ENCODE results near the gene TBC1D5. TPM values are rescaled to one million over a fixed set of nuclear protein-coding genes. Genes with fewer than 3 reads are reported as not detected.

Gene TBC1D5
- total RNA-seq, 1 donor from 2014 or later = 69.4 TPM

- Histone ChIP-seq H3K27me3 (ENCODE audit: control insufficient read depth in 3 of 3, insufficient read depth in 3 of 3, low read length in 3 of 3) (no peaks in the 10 kb centered on the region), H3K4me3 (ENCODE audit: low read length in 3 of 3) (peak overlapping the region in 1 of 3 donors; percentile 15), H3K9ac (ENCODE audit: low read depth in 1 of 3, low read length in 3 of 3) (peak overlapping the region in 2 of 3 donors; percentile 29 to 34), H3K4me1 (ENCODE audit: control insufficient read depth in 3 of 3, insufficient read depth in 3 of 3, low read length in 3 of 3) (peaks cover 22 to 45% (median 28%) of the 10 kb centered on the region in 3 donors), H3K9me3 (ENCODE audit: control insufficient read depth in 3 of 3, low read length in 3 of 3) (peaks cover 0 to 6% (median 5%) of the 10 kb centered on the region in 3 donors), H3K36me3 (ENCODE audit: control insufficient read depth in 3 of 3, insufficient read depth in 3 of 3, low read length in 3 of 3) (peaks cover 28 to 46% (median 30%) of the 10 kb centered on the region in 3 donors), H3K27ac (ENCODE audit: low read depth, low read length) (peak overlapping the region; percentile 80)
Observed at GRCh38 chr3:17157713-17158112, 584.7 kb downstream of the TBC1D5 start.

GRCh38 chr3:17156864-17157263, 585.6 kb downstream of the TBC1D5 start:
- Histone ChIP-seq H3K36me3 (ENCODE audit: control insufficient read depth in 3 of 3, insufficient read depth in 3 of 3, low read length in 3 of 3) (peaks cover 28 to 40% (median 30%) of the 10 kb centered on the region in 3 donors), H3K27me3 (ENCODE audit: control insufficient read depth in 3 of 3, insufficient read depth in 3 of 3, low read length in 3 of 3) (no peaks in the 10 kb centered on the region), H3K27ac (ENCODE audit: low read depth, low read length) (peak overlapping the region; percentile 80), H3K9me3 (ENCODE audit: control insufficient read depth in 3 of 3, low read length in 3 of 3) (peaks cover 0 to 6% (median 5%) of the 10 kb centered on the region in 3 donors), H3K4me3 (ENCODE audit: low read length in 3 of 3) (no peak overlapping the region), H3K9ac (ENCODE audit: low read depth in 1 of 3, low read length in 3 of 3) (peak overlapping the region in 1 of 3 donors; percentile 29), H3K4me1 (ENCODE audit: control insufficient read depth in 3 of 3, insufficient read depth in 3 of 3, low read length in 3 of 3) (peaks cover 22 to 41% (median 28%) of the 10 kb centered on the region in 3 donors)

- H3K9me3 ChIP-seq (ENCODE audit: control insufficient read depth in 3 of 3, low read length in 3 of 3) = peaks cover 0 to 6% (median 5%) of the 10 kb centered on the region in 3 donors
- no peak overlapping the region for H3K4me3 ChIP-seq (ENCODE audit: low read length in 3 of 3)
- H3K36me3 ChIP-seq (ENCODE audit: control insufficient read depth in 3 of 3, insufficient read depth in 3 of 3, low read length in 3 of 3) = peaks cover 28 to 37% (median 28%) of the 10 kb centered on the region in 3 donors
- H3K9ac ChIP-seq (ENCODE audit: low read depth in 1 of 3, low read length in 3 of 3) = no peak overlapping the region
- no peak overlapping the region for H3K27ac ChIP-seq (ENCODE audit: low read depth, low read length)
- H3K27me3 ChIP-seq (ENCODE audit: control insufficient read depth in 3 of 3, insufficient read depth in 3 of 3, low read length in 3 of 3) = no peaks in the 10 kb centered on the region
- peaks cover 18 to 35% (median 28%) of the 10 kb centered on the region in 3 donors for H3K4me1 ChIP-seq (ENCODE audit: control insufficient read depth in 3 of 3, insufficient read depth in 3 of 3, low read length in 3 of 3)
Observed at GRCh38 chr3:17155951-17156350, 586.5 kb downstream of the TBC1D5 start.

- peaks cover 24 to 35% (median 25%) of the 10 kb centered on the region in 3 donors for H3K36me3 ChIP-seq (ENCODE audit: control insufficient read depth in 3 of 3, insufficient read depth in 3 of 3, low read length in 3 of 3)
- H3K27ac ChIP-seq (ENCODE audit: low read depth, low read length) = no peak overlapping the region
- peaks cover 0 to 9% (median 5%) of the 10 kb centered on the region in 3 donors for H3K9me3 ChIP-seq (ENCODE audit: control insufficient read depth in 3 of 3, low read length in 3 of 3)
- no peak overlapping the region for H3K4me3 ChIP-seq (ENCODE audit: low read length in 3 of 3)
- H3K9ac ChIP-seq (ENCODE audit: low read depth in 1 of 3, low read length in 3 of 3) = no peak overlapping the region
- peaks cover 18 to 32% (median 28%) of the 10 kb centered on the region in 3 donors for H3K4me1 ChIP-seq (ENCODE audit: control insufficient read depth in 3 of 3, insufficient read depth in 3 of 3, low read length in 3 of 3)
- H3K27me3 ChIP-seq (ENCODE audit: control insufficient read depth in 3 of 3, insufficient read depth in 3 of 3, low read length in 3 of 3) = no peaks in the 10 kb centered on the region
Observed at GRCh38 chr3:17154941-17155340, 587.5 kb downstream of the TBC1D5 start.

GRCh38 chr3:17154221-17154620, 588.2 kb downstream of the TBC1D5 start:
- Histone ChIP-seq H3K4me3 (ENCODE audit: low read length in 3 of 3) (no peak overlapping the region), H3K27ac (ENCODE audit: low read depth, low read length) (no peak overlapping the region), H3K36me3 (ENCODE audit: control insufficient read depth in 3 of 3, insufficient read depth in 3 of 3, low read length in 3 of 3) (peaks cover 24 to 35% (median 25%) of the 10 kb centered on the region in 3 donors), H3K9ac (ENCODE audit: low read depth in 1 of 3, low read length in 3 of 3) (no peak overlapping the region), H3K9me3 (ENCODE audit: control insufficient read depth in 3 of 3, low read length in 3 of 3) (peaks cover 0 to 9% (median 5%) of the 10 kb centered on the region in 3 donors), H3K27me3 (ENCODE audit: control insufficient read depth in 3 of 3, insufficient read depth in 3 of 3, low read length in 3 of 3) (no peaks in the 10 kb centered on the region), H3K4me1 (ENCODE audit: control insufficient read depth in 3 of 3, insufficient read depth in 3 of 3, low read length in 3 of 3) (peaks cover 14 to 27% (median 24%) of the 10 kb centered on the region in 3 donors)

GRCh38 chr3:17153209-17153608, 589.2 kb downstream of the TBC1D5 start:
- H3K4me1 ChIP-seq (ENCODE audit: control insufficient read depth in 3 of 3, insufficient read depth in 3 of 3, low read length in 3 of 3) = peaks cover 7 to 18% (median 13%) of the 10 kb centered on the region in 3 donors

GRCh38 chr3:17151598-17152373, 590.6 kb downstream of the TBC1D5 start:
- Histone ChIP-seq H3K27ac (ENCODE audit: low read depth, low read length) (no peak overlapping the region), H3K4me3 (ENCODE audit: low read length in 3 of 3) (no peak overlapping the region), H3K36me3 (ENCODE audit: control insufficient read depth in 3 of 3, insufficient read depth in 3 of 3, low read length in 3 of 3) (peaks cover 25 to 33% (median 26%) of the 10 kb centered on the region in 3 donors), H3K4me1 (ENCODE audit: control insufficient read depth in 3 of 3, insufficient read depth in 3 of 3, low read length in 3 of 3) (peaks cover 0 to 5% (median 4%) of the 10 kb centered on the region in 3 donors), H3K9me3 (ENCODE audit: control insufficient read depth in 3 of 3, low read length in 3 of 3) (peaks cover 0 to 9% (median 5%) of the 10 kb centered on the region in 3 donors), H3K9ac (ENCODE audit: low read depth in 1 of 3, low read length in 3 of 3) (no peak overlapping the region), H3K27me3 (ENCODE audit: control insufficient read depth in 3 of 3, insufficient read depth in 3 of 3, low read length in 3 of 3) (no peaks in the 10 kb centered on the region)

More at GRCh38 chr3:17153209-17153608, 589.2 kb downstream of the TBC1D5 start:
- Histone ChIP-seq H3K27me3 (ENCODE audit: control insufficient read depth in 3 of 3, insufficient read depth in 3 of 3, low read length in 3 of 3) (no peaks in the 10 kb centered on the region), H3K4me3 (ENCODE audit: low read length in 3 of 3) (no peak overlapping the region), H3K36me3 (ENCODE audit: control insufficient read depth in 3 of 3, insufficient read depth in 3 of 3, low read length in 3 of 3) (peaks cover 25 to 35% (median 26%) of the 10 kb centered on the region in 3 donors), H3K9ac (ENCODE audit: low read depth in 1 of 3, low read length in 3 of 3) (no peak overlapping the region), H3K27ac (ENCODE audit: low read depth, low read length) (no peak overlapping the region), H3K9me3 (ENCODE audit: control insufficient read depth in 3 of 3, low read length in 3 of 3) (peaks cover 0 to 9% (median 5%) of the 10 kb centered on the region in 3 donors)

GRCh38 chr3:17149076-17149475, 593.4 kb downstream of the TBC1D5 start:
- Histone ChIP-seq H3K27ac (ENCODE audit: low read depth, low read length) (no peak overlapping the region), H3K4me1 (ENCODE audit: control insufficient read depth in 3 of 3, insufficient read depth in 3 of 3, low read length in 3 of 3) (peaks cover 0 to 2% (median 2%) of the 10 kb centered on the region in 3 donors), H3K27me3 (ENCODE audit: control insufficient read depth in 3 of 3, insufficient read depth in 3 of 3, low read length in 3 of 3) (no peaks in the 10 kb centered on the region), H3K4me3 (ENCODE audit: low read length in 3 of 3) (no peak overlapping the region), H3K36me3 (ENCODE audit: control insufficient read depth in 3 of 3, insufficient read depth in 3 of 3, low read length in 3 of 3) (peaks cover 4 to 13% (median 12%) of the 10 kb centered on the region in 3 donors), H3K9ac (ENCODE audit: low read depth in 1 of 3, low read length in 3 of 3) (no peak overlapping the region), H3K9me3 (ENCODE audit: control insufficient read depth in 3 of 3, low read length in 3 of 3) (peaks cover 0 to 9% (median 5%) of the 10 kb centered on the region in 3 donors)

- H3K36me3 ChIP-seq (ENCODE audit: control insufficient read depth in 3 of 3, insufficient read depth in 3 of 3, low read length in 3 of 3) = peaks cover 0 to 2% (median 0%) of the 10 kb centered on the region in 3 donors
- H3K4me3 ChIP-seq (ENCODE audit: low read length in 3 of 3) = no peak overlapping the region
- no peaks in the 10 kb centered on the region for H3K27me3 ChIP-seq (ENCODE audit: control insufficient read depth in 3 of 3, insufficient read depth in 3 of 3, low read length in 3 of 3)
- no peak overlapping the region for H3K27ac ChIP-seq (ENCODE audit: low read depth, low read length)
- peaks cover 14 to 30% (median 19%) of the 10 kb centered on the region in 3 donors for H3K4me1 ChIP-seq (ENCODE audit: control insufficient read depth in 3 of 3, insufficient read depth in 3 of 3, low read length in 3 of 3)
- H3K9ac ChIP-seq (ENCODE audit: low read depth in 1 of 3, low read length in 3 of 3) = no peak overlapping the region
- H3K9me3 ChIP-seq (ENCODE audit: control insufficient read depth in 3 of 3, low read length in 3 of 3) = no peaks in the 10 kb centered on the region
Observed at GRCh38 chr3:17144665-17144993, 597.8 kb downstream of the TBC1D5 start.
